Measurements from ENCODE around the gene PRR36. TPM values are rescaled to one million over a fixed set of nuclear protein-coding genes. Genes with fewer than 3 reads are reported as not detected.

The PRR36 gene
- total RNA-seq, 5 donors from 2014 or later (not counting 1 experiment from before 2014, with no cell fraction given): 0.28 to 0.85 (median 0.36) TPM

- Mint-ChIP-seq H3K36me3 (no peaks in the 10 kb centered on the region), H3K27me3 (peaks cover 0 to 19% of the 10 kb centered on the region in 2 donors), H3K9me3 (no peaks in the 10 kb centered on the region), H3K4me1 (peaks cover 0 to 3% (median 0%) of the 10 kb centered on the region in 3 donors), H3K4me3 (no peak overlapping the region), H3K27ac (no peak overlapping the region)
- no peak for DNase-seq
- WGBS (ENCODE audit: insufficient coverage): 79% methylated on average over 3 of the region's 8 CpGs
- Histone ChIP-seq H3K4me3 (ENCODE audit: control insufficient read depth in 1 of 2, extremely low read depth in 1 of 2, low read length in 1 of 2) (no peak overlapping the region), H3K27me3 (replicated peaks in 1 of 2; ENCODE audit: control insufficient read depth in 2 of 2, extremely low read depth in 1 of 2, insufficient read depth in 2 of 2, low read length in 1 of 2) (peaks cover 2 to 38% of the 10 kb centered on the region in 2 experiments), H3K36me3 (ENCODE audit: control insufficient read depth in 2 of 2, extremely low read depth in 1 of 2, insufficient read depth in 1 of 2, low read length in 1 of 2) (no peaks in the 10 kb centered on the region), H3K9me3 (no peaks in the 10 kb centered on the region), H3K27ac (ENCODE audit: low read length) (no peak overlapping the region), H3K4me1 (ENCODE audit: control insufficient read depth in 1 of 2, extremely low read depth in 1 of 2, insufficient read depth in 2 of 2, low read length in 2 of 2) (peaks cover 2 to 6% of the 10 kb centered on the region in 2 experiments)
- ChIA-PET CTCF (no interaction called here), POLR2A (no interaction called here)
- ATAC-seq (replicated peaks in 1 of 4): no peak
Measured at GRCh38 chr19:7885818-7886217, 11.6 kb upstream of the PRR36 start.

DNA sequence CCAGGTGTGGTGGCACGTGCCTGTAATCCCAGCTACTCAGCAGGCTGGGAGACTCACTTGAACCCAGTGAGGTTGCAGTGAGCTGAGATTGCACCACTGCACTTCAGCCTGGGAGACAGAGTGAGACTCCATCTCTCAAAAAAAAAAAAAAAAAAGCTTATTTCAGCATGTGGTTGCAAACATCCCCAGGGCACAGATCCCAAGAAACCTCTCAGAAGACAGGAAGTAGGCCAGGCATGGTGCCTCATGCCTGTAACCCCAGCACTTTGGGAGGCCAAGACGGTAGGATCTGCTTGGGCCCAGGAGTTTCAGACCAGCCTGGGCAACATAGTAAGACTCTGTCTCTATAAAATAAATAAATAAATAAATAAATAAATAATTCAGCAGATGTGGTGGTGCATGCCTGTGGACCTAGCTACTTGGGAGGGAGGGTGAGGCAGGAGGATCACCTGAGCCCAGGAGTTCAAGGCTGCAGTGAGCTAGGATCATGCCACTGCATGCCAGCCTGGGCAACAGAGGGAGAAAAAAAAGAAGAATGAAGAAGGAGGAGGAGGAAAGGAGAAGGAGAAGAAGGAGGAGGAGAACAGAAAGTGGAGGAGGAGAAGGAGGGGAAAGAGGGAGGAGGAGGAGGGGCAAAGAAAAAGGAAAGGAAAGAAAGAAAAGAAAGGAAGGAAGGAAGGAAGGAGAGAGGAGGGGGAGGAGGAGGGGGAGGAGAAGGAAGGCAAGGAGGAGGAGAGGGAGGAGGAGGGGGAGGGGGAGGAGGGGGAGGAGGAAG is 9.8 kb upstream of the PRR36 start:
- Histone ChIP-seq H3K4me1 (ENCODE audit: control insufficient read depth in 1 of 2, extremely low read depth in 1 of 2, insufficient read depth in 2 of 2, low read length in 2 of 2) (peaks cover 2 to 6% of the 10 kb centered on the region in 2 experiments), H3K9me3 (no peaks in the 10 kb centered on the region), H3K36me3 (ENCODE audit: control insufficient read depth in 2 of 2, extremely low read depth in 1 of 2, insufficient read depth in 1 of 2, low read length in 1 of 2) (no peaks in the 10 kb centered on the region), H3K4me3 (ENCODE audit: control insufficient read depth in 1 of 2, extremely low read depth in 1 of 2, low read length in 1 of 2) (no peak overlapping the region), H3K27ac (ENCODE audit: low read length) (no peak overlapping the region), H3K27me3 (replicated peaks in 1 of 2; ENCODE audit: control insufficient read depth in 2 of 2, extremely low read depth in 1 of 2, insufficient read depth in 2 of 2, low read length in 1 of 2) (peaks cover 2 to 34% of the 10 kb centered on the region in 2 experiments)
- ATAC-seq (replicated peaks in 1 of 4) (no peak), DNase-seq (no peak)
- H3K4me1 Mint-ChIP-seq: peaks cover 0 to 3% (median 0%) of the 10 kb centered on the region in 3 donors
- no peaks in the 10 kb centered on the region for H3K36me3 Mint-ChIP-seq
- CTCF ChIA-PET: interaction anchor here in 1 of 2 donors (0.6 kb wide), 1 partner anchor 14 kb away, joined by 3 read pairs; no protein-coding TSS in a partner anchor
- H3K9me3 Mint-ChIP-seq: no peaks in the 10 kb centered on the region
- no peak overlapping the region for H3K4me3 Mint-ChIP-seq
- peaks cover 0 to 15% of the 10 kb centered on the region in 2 donors for H3K27me3 Mint-ChIP-seq
- POLR2A ChIA-PET: interaction anchor here in 1 of 2 donors (0.6 kb wide), 1 partner anchor 51 kb away, joined by 3 read pairs; no protein-coding TSS in a partner anchor
- H3K27ac Mint-ChIP-seq: no peak overlapping the region
- WGBS (ENCODE audit: insufficient coverage): no CpG with 5 or more reads among the region's 2 CpGs

GRCh38 chr19:7883105-7883504 is 8.9 kb upstream of the PRR36 start:
- H3K27me3 Mint-ChIP-seq: peaks cover 0 to 11% of the 10 kb centered on the region in 2 donors
- H3K36me3 Mint-ChIP-seq: no peaks in the 10 kb centered on the region
- H3K9me3 Mint-ChIP-seq: no peaks in the 10 kb centered on the region
- Histone ChIP-seq H3K4me1 (ENCODE audit: control insufficient read depth in 1 of 2, extremely low read depth in 1 of 2, insufficient read depth in 2 of 2, low read length in 2 of 2) (peaks cover 0 to 2% of the 10 kb centered on the region in 2 experiments), H3K36me3 (ENCODE audit: control insufficient read depth in 2 of 2, extremely low read depth in 1 of 2, insufficient read depth in 1 of 2, low read length in 1 of 2) (no peaks in the 10 kb centered on the region), H3K4me3 (ENCODE audit: control insufficient read depth in 1 of 2, extremely low read depth in 1 of 2, low read length in 1 of 2) (no peak overlapping the region), H3K9me3 (no peaks in the 10 kb centered on the region), H3K27me3 (replicated peaks in 1 of 2; ENCODE audit: control insufficient read depth in 2 of 2, extremely low read depth in 1 of 2, insufficient read depth in 2 of 2, low read length in 1 of 2) (peaks cover 0 to 25% of the 10 kb centered on the region in 2 experiments), H3K27ac (ENCODE audit: low read length) (no peak overlapping the region)
- ChIA-PET POLR2A (no interaction called here), CTCF (interaction anchor here (0.6 to 0.7 kb wide), 2 partner anchors 14 to 21 kb away, joined by 3 to 4 read pairs; no protein-coding TSS in a partner anchor)
- no peak for ATAC-seq (replicated peaks in 1 of 4)
- no peak for DNase-seq
- no peaks in the 10 kb centered on the region for H3K4me1 Mint-ChIP-seq
- WGBS (ENCODE audit: insufficient coverage): 100% methylated on average over 2 of the region's 4 CpGs
- no peak overlapping the region for H3K4me3 Mint-ChIP-seq
- no peak overlapping the region for H3K27ac Mint-ChIP-seq

DNA sequence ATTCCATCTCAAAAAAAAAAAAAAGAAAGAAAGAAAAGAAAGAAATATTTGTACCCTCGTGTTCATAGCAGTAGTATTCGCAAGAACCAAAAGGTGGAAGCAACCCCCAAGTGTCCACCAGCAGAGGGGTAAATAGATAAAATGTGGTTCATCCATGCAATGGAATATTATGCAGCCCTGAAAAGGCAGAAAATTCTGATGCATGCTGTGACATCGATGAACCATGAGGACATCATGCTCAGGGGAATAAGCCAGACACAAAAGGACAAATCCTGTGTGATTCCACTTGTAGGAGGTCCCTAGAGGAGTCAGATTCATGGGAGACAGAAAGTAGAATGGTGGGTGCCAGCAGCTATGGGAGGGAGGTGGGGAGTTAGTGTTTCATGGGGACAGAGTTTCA is 7.7 kb upstream of the PRR36 start:
- Histone ChIP-seq H3K4me3 (ENCODE audit: control insufficient read depth in 1 of 2, extremely low read depth in 1 of 2, low read length in 1 of 2) (no peak overlapping the region), H3K4me1 (ENCODE audit: control insufficient read depth in 1 of 2, extremely low read depth in 1 of 2, insufficient read depth in 2 of 2, low read length in 2 of 2) (no peaks in the 10 kb centered on the region), H3K27me3 (replicated peaks in 1 of 2; ENCODE audit: control insufficient read depth in 2 of 2, extremely low read depth in 1 of 2, insufficient read depth in 2 of 2, low read length in 1 of 2) (peaks cover 0 to 15% of the 10 kb centered on the region in 2 experiments), H3K27ac (ENCODE audit: low read length) (no peak overlapping the region), H3K9me3 (no peaks in the 10 kb centered on the region), H3K36me3 (ENCODE audit: control insufficient read depth in 2 of 2, extremely low read depth in 1 of 2, insufficient read depth in 1 of 2, low read length in 1 of 2) (no peaks in the 10 kb centered on the region)
- CTCF ChIA-PET: interaction anchor here in 1 of 2 donors (0.7 kb wide), 1 partner anchor 21 kb away, joined by 5 read pairs; no protein-coding TSS in a partner anchor
- H3K27ac Mint-ChIP-seq: no peak overlapping the region
- DNase-seq (no peak), ATAC-seq (replicated peaks in 1 of 4) (no peak)
- H3K4me3 Mint-ChIP-seq: no peak overlapping the region
- H3K27me3 Mint-ChIP-seq: peaks cover 0 to 4% of the 10 kb centered on the region in 2 donors
- H3K4me1 Mint-ChIP-seq: no peaks in the 10 kb centered on the region
- 87% methylated on average over 1 of the region's 3 CpGs for WGBS (ENCODE audit: insufficient coverage)
- H3K9me3 Mint-ChIP-seq: no peaks in the 10 kb centered on the region
- no peaks in the 10 kb centered on the region for H3K36me3 Mint-ChIP-seq
- POLR2A ChIA-PET: no interaction called here

DNA sequence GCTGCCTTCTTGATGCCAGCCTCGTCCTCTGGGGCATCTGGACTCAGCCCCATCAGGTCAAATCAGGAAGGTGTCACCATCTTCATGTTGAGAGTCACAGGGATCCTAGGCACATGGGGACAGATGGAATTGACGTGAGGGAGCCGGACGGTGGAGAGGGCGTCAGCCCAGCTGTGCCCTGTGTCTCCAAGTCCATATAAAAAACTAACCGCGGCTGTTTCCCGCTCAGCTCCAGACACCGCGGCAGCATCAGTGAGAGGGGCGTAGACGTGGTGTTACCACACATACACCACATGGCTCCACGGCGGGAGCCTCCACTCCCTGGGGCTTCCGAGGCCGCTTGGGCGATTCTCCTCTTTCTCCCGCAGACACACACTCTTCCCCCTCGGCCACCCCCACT is 5.6 kb upstream of the PRR36 start:
- Histone ChIP-seq H3K4me3 (ENCODE audit: control insufficient read depth in 1 of 2, extremely low read depth in 1 of 2, low read length in 1 of 2) (no peak overlapping the region), H3K27ac (ENCODE audit: low read length) (no peak overlapping the region), H3K36me3 (ENCODE audit: control insufficient read depth in 2 of 2, extremely low read depth in 1 of 2, insufficient read depth in 1 of 2, low read length in 1 of 2) (no peaks in the 10 kb centered on the region), H3K4me1 (ENCODE audit: control insufficient read depth in 1 of 2, extremely low read depth in 1 of 2, insufficient read depth in 2 of 2, low read length in 2 of 2) (peaks cover 1 to 2% of the 10 kb centered on the region in 2 experiments), H3K9me3 (no peaks in the 10 kb centered on the region), H3K27me3 (replicated peaks in 1 of 2; ENCODE audit: control insufficient read depth in 2 of 2, extremely low read depth in 1 of 2, insufficient read depth in 2 of 2, low read length in 1 of 2) (peaks cover 0 to 10% of the 10 kb centered on the region in 2 experiments)
- ChIA-PET CTCF (no interaction called here), POLR2A (no interaction called here)
- H3K9me3 Mint-ChIP-seq: no peaks in the 10 kb centered on the region
- WGBS (ENCODE audit: insufficient coverage): 96% methylated on average over 9 of the region's 19 CpGs
- peaks cover 0 to 3% of the 10 kb centered on the region in 2 donors for H3K27me3 Mint-ChIP-seq
- no peak overlapping the region for H3K27ac Mint-ChIP-seq
- DNase-seq: no peak
- H3K4me1 Mint-ChIP-seq: peaks cover 0 to 3% (median under 1%) of the 10 kb centered on the region in 3 donors
- no peaks in the 10 kb centered on the region for H3K36me3 Mint-ChIP-seq
- no peak overlapping the region for H3K4me3 Mint-ChIP-seq
- ATAC-seq (replicated peaks in 1 of 4): no peak

GRCh38 chr19:7879111-7879807 is 5.1 kb upstream of the PRR36 start:
- Histone ChIP-seq H3K27ac (ENCODE audit: low read length) (no peak overlapping the region), H3K27me3 (replicated peaks in 1 of 2; ENCODE audit: control insufficient read depth in 2 of 2, extremely low read depth in 1 of 2, insufficient read depth in 2 of 2, low read length in 1 of 2) (peaks cover 0 to 16% of the 10 kb centered on the region in 2 experiments), H3K4me3 (ENCODE audit: control insufficient read depth in 1 of 2, extremely low read depth in 1 of 2, low read length in 1 of 2) (no peak overlapping the region), H3K4me1 (ENCODE audit: control insufficient read depth in 1 of 2, extremely low read depth in 1 of 2, insufficient read depth in 2 of 2, low read length in 2 of 2) (peaks cover 2 to 8% of the 10 kb centered on the region in 2 experiments), H3K36me3 (ENCODE audit: control insufficient read depth in 2 of 2, extremely low read depth in 1 of 2, insufficient read depth in 1 of 2, low read length in 1 of 2) (no peaks in the 10 kb centered on the region), H3K9me3 (no peaks in the 10 kb centered on the region)
- 86% methylated on average over 10 of the region's 18 CpGs for WGBS (ENCODE audit: insufficient coverage)
- ChIA-PET CTCF (no interaction called here), POLR2A (no interaction called here)
- Mint-ChIP-seq H3K4me1 (peaks cover 0 to 7% (median 4%) of the 10 kb centered on the region in 3 donors), H3K36me3 (no peaks in the 10 kb centered on the region), H3K4me3 (no peak overlapping the region), H3K27me3 (peaks cover 0 to 3% of the 10 kb centered on the region in 2 donors), H3K27ac (no peak overlapping the region), H3K9me3 (no peaks in the 10 kb centered on the region)
- ATAC-seq (replicated peaks in 1 of 4) (no peak), DNase-seq (no peak)

All from T-cell (primary cell).